Body of pancreas (tissue), 4 donors: ENCODE data around the gene LTBP1. TPM values are rescaled to one million over a fixed set of nuclear protein-coding genes. Genes with fewer than 3 reads are reported as not detected.

ENCODE experiments used
- ATAC-seq: fragments of 150-250 bp; one replicate; pipeline ENCODE4 v1.9.1; 2016
- DNase-seq, 4 donors: peaks; one replicate each; pipeline ENCODE4 v3.0.0-alpha.2; 2019
- H3K27ac ChIP-seq, 4 donors: fragments of 200-600 bp; sonication (generic); 1 replicate in 3 of 4; 2 replicates in 1 of 4; pipeline versions ENCODE4 v1.5.1 to v1.6.1; 2016 to 2019; ENCODE audit warnings: mild to moderate bottlenecking in 1 of 4, mixed read lengths in 1 of 4, moderate library complexity in 1 of 4
- H3K27me3 ChIP-seq, 2 donors: fragments of 200-600 bp; sonication (generic); one replicate each; pipeline ENCODE4 v1.6.0; 2016; ENCODE audit warnings: mild to moderate bottlenecking in 1 of 2
- H3K36me3 ChIP-seq, 2 donors: fragments of 200-600 bp; sonication (generic); replicated peaks in 1 of 2; 2 replicates each; pipeline ENCODE4 v1.5.1; 2016; ENCODE audit warnings: low read depth in 2 of 2; ENCODE audit not compliant: insufficient read depth in 1 of 2
- H3K4me1 ChIP-seq: fragments of 200-600 bp; sonication (generic); one replicate; pipeline ENCODE4 v1.6.0; 2016
- H3K4me3 ChIP-seq, 2 donors: fragments of 200-600 bp; sonication (generic); 1 replicate in 1 of 2; 2 replicates in 1 of 2; pipeline ENCODE4 v1.5.1; 2016 to 2019
- H3K9me3 ChIP-seq, 3 donors: fragments of 200-600 bp; sonication (generic); 1 replicate in 2 of 3; 2 replicates in 1 of 3; pipeline ENCODE4 v1.5.1; 2016
- CTCF ChIP-seq, 7 experiments: fragments of 450-650 bp in 4 of 7; fragments of 200-600 bp in 3 of 7; sonication (generic) in 3 of 7; IDR thresholded peaks; one replicate each; pipeline ENCODE4 v1.5.1; 2016 to 2019; ENCODE audit warnings: antibody characterized with exemption in 7 of 7
- POLR2A ChIP-seq, 3 donors: fragments of 450-650 bp; IDR thresholded peaks; one replicate each; pipeline ENCODE4 v1.6.1; 2016; ENCODE audit warnings: antibody characterized with exemption in 3 of 3, mild to moderate bottlenecking in 2 of 3
- WGBS, 2 donors: methylation state at CpG; one replicate each; pipeline ENCODE4 v1.1.5; 2017; 5-methylcytosine and 5-hydroxymethylcytosine counted together
- intact Hi-C: fragments of 100-400 bp; cut with DNase I; formaldehyde crosslinking; loops from one replicate; pipeline ENCODE4 v1.15.1; 2023
- total RNA-seq, 2 donors: library from RNA; depleted of rRNA; stranded (reverse); fragments of >200 nt; gene quantifications; one replicate each; pipeline ENCODE4 v1.1.0, GENCODE V29; 2016

Gene LTBP1
- total RNA-seq, 2 donors from 2014 or later, result 8.8 to 10.2 TPM

- H3K4me1 ChIP-seq, result no peaks in the 10 kb centered on the region
- no peak for TF ChIP-seq POLR2A (IDR thresholded peaks at IDR 0.05)
- no peak overlapping the region for H3K27ac ChIP-seq
- WGBS, 2 donors, result 81 to 84% methylated on average over 8 of the region's 8 CpGs
- no peaks in the 10 kb centered on the region for H3K36me3 ChIP-seq
- DNase-seq, result no peak
- H3K4me3 ChIP-seq, result no peak overlapping the region
- intact Hi-C loops, result no loop called here
- no peaks in the 10 kb centered on the region for H3K9me3 ChIP-seq
- H3K27me3 ChIP-seq, result no peaks in the 10 kb centered on the region
- no peak for ATAC-seq
Measured at GRCh38 chr2:33077311-33077710, 130.6 kb downstream of the LTBP1 start.

- Histone ChIP-seq H3K9me3 (no peaks in the 10 kb centered on the region), H3K4me1 (no peaks in the 10 kb centered on the region), H3K27me3 (no peaks in the 10 kb centered on the region), H3K4me3 (no peak overlapping the region), H3K27ac (no peak overlapping the region), H3K36me3 (no peaks in the 10 kb centered on the region)
- intact Hi-C loops, result no loop called here
- DNase-seq, result no peak
- 51 to 56% methylated on average over 4 of the region's 4 CpGs for WGBS, 2 donors
- ATAC-seq, result no peak
- TF ChIP-seq POLR2A (IDR thresholded peaks at IDR 0.05) (no peak), CTCF (IDR thresholded peaks at IDR 0.05) (no peak)
Measured at GRCh38 chr2:33077844-33078243, 131.1 kb downstream of the LTBP1 start.

GRCh38 chr2:33081691-33082090 is 134.9 kb downstream of the LTBP1 start:
- Histone ChIP-seq H3K36me3 (no peaks in the 10 kb centered on the region), H3K4me1 (peaks cover 9% of the 10 kb centered on the region), H3K27ac (no peak overlapping the region), H3K9me3 (no peaks in the 10 kb centered on the region), H3K27me3 (no peaks in the 10 kb centered on the region), H3K4me3 (no peak overlapping the region)
- TF ChIP-seq CTCF (IDR thresholded peaks at IDR 0.05) (no peak), POLR2A (IDR thresholded peaks at IDR 0.05) (no peak)
- WGBS, 2 donors, result 83% methylated on average over 7 of the region's 7 CpGs
- intact Hi-C loops, result no loop called here
- ATAC-seq (no peak), DNase-seq (no peak)

- WGBS, 2 donors, result 55 to 82% methylated on average over 6 of the region's 6 CpGs
Measured at GRCh38 chr2:33083699-33084387, 137.1 kb downstream of the LTBP1 start.

GRCh38 chr2:33084433-33084832 is 137.7 kb downstream of the LTBP1 start:
- Histone ChIP-seq H3K27me3 (no peaks in the 10 kb centered on the region), H3K4me3 (no peak overlapping the region), H3K36me3 (no peaks in the 10 kb centered on the region), H3K9me3 (no peaks in the 10 kb centered on the region), H3K27ac (no peak overlapping the region), H3K4me1 (peaks cover 9% of the 10 kb centered on the region)
- ATAC-seq (no peak), DNase-seq (no peak)
- TF ChIP-seq POLR2A (IDR thresholded peaks at IDR 0.05), result no peak
- TF ChIP-seq CTCF (IDR thresholded peaks at IDR 0.05), result no peak
- intact Hi-C loops, result no loop called here
- WGBS, 2 donors, result 77 to 83% methylated on average over 7 of the region's 7 CpGs

More at GRCh38 chr2:33083699-33084387, 137.1 kb downstream of the LTBP1 start:
- TF ChIP-seq CTCF (IDR thresholded peaks at IDR 0.05) (no peak), POLR2A (IDR thresholded peaks at IDR 0.05) (no peak)
- ATAC-seq (no peak), DNase-seq (no peak)
- H3K36me3 ChIP-seq, result no peaks in the 10 kb centered on the region
- no peaks in the 10 kb centered on the region for H3K27me3 ChIP-seq
- H3K27ac ChIP-seq, result no peak overlapping the region
- intact Hi-C loops, result no loop called here
- H3K4me3 ChIP-seq, result no peak overlapping the region
- H3K9me3 ChIP-seq, result no peaks in the 10 kb centered on the region
- peaks cover 9% of the 10 kb centered on the region for H3K4me1 ChIP-seq
